ENCODE results near the gene INKA2. TPM values are rescaled to one million over a fixed set of nuclear protein-coding genes. Genes with fewer than 3 reads are reported as not detected.
A peak's percentile ranks its signal among the peaks of the same experiment; 100 is the strongest.

INKA2 gene
- 6.3 and 12.5 TPM in 2 replicates for total RNA-seq (2014; rRNA removed)
- polyA plus RNA-seq (2012) = 3.4 TPM

DNA sequence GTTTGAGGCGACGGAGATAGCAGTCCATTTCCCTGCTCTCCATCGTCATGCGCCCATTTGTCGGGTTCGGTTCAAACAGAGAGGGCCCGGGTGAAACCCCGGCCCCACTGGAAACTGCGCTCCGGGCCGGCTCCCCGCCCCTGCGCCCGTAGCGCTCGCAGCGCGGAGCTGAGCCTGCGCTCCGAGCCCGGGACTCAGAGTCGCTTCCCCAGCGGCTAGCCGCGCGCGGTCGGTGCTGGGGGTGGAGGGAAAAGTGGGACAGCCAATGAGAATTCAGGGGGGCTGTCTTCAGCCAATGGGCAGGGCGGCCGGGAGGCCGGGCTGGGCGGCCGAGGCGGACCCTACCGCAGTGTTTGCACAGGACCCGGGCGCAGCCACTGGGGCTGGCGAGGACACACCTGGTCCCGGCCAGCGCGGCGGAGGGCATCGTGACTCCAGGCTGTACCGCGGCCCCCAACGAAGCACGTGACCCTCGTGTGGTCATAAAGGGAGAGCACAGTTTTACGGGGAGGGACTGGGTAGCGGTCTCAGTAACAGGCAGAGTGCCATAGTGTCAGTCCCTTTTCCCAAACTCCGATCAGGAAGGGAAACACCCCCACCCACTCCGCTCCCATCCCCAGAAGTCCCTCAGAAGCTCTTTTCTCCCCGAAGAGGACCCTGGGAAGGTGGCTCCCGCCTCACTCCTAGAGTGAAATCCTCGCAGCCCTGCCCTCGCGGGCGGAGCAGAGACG is at the start of gene INKA2:
Gene INKA2 (minus strand): TSS at position 202 of the 731 bp plus-strand sequence. CDS start 153 bp downstream, at position 49.
- peak; percentile 88 for DNase-seq (ENCODE audit: low read depth)

DNA sequence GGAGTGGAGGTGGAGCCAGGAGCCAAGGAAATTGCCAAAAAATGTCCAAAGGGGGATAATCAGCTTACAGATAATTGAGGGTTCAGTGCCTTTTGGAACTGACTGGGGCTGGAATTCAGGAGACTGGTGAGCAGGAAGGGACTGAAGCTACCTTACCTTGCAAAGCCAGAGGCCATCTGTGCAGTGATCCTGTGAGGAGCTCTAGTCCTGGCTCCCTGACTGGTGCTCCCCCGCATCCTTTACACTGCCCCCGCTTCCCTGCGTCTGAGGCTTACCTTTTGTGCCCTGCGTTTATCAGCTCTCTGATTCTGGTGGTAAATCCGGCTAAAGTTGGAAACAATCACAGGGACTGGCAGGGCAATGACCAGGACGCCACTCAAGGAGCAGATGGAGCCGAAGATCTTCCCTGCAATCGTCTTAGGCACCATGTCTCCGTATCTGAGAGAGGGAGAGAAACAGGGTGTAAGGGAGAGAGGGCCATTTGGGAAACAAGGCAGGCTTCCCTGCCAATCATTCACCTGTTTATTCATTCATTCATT is 47.5 kb upstream of the INKA2 start:
- no peak for DNase-seq (ENCODE audit: low read depth)

DNA sequence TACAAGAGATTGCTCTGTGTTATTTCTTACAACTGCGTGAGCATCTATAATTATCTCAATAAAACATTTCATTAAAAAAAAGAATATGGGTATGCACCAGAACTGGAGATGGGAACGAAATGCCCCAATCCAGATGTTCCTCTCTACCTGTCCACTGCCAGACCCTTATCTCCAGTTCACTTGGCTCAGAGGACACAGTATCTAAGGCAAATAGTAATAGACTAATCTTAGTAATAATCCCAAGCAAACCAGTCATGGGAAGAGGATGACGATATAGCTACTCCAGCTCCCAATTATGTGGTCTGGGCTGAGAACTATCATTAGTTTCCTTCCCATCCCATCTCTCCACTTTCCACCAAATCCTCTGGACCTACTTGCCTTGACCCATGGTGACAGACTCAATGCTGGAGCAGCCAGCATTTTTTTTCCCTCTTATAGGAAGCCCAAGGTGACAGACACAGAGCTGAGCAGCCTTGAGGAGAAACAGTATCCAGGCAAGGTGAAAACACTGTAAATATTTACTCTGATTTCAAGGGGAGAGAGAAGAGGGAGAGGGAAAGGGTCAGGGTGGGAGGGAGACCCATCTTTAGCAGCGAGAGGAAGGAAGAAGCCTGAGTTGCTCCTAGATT is 45.2 kb upstream of the INKA2 start:
- no peak for DNase-seq (ENCODE audit: low read depth)

DNA sequence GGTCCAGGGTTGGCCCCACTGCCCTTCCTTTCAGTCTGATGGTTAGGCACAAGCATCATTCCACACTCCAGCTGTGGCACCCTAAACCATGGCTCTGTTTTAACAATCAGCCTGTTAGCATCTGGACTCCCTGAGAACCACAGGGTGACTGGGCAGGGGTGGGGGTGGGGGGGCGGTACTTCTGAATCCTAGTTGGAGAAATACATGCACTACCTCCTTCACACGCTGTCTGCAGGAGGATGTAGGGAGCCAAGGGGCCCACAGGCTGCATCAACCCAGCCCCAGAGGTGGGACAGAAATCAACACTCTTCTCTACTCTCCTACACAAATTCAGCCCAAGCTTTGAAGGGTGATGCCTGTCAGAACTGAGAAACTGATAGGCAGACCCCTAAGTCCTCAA is 40.4 kb upstream of the INKA2 start:
- DNase-seq (ENCODE audit: low read depth) = no peak

DNA sequence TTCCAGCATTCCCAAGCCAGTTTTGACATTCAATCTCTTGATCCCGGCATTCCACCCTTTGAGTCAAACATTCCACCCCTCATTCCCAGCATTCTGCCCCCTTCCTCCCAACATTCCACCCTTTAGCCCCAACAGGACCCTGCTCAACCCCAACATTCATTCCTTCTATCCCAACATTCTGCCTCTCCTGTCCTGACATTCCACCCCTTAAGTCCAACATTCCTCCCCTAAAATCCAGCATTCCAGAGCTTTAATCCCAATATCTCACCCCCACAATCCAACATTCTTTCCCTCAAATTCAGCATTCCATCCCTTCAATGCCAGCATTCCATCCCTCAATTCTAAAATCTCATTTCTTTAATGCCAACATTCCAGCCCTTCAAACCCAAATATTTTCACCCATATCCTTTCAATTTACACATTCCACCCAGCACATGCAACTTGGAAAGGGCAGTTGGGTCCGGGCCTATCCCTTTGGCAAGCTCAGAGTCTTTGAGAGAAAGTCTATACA is 39.4 kb upstream of the INKA2 start:
- DNase-seq (ENCODE audit: low read depth) = no peak

DNA sequence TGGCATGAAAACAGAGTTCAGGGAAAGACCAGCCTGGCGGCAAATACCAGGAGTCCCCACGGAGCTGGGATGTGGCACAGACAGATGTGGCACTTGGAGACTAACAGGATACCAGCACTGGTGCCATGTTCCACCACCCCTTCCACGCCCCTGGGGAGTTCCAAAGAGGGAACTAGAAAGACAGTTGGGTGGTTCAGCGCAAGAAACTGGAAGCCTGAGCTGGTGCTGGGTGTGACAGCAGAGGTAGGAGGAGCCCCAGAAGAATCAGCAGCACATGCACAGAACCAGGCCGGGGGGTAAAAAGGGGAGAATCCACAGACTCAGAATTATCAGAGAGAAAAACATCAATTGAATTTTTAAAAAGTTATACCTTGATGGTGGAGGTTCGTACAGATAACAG is 38.9 kb upstream of the INKA2 start:
- DNase-seq (ENCODE audit: low read depth) = no peak

DNA sequence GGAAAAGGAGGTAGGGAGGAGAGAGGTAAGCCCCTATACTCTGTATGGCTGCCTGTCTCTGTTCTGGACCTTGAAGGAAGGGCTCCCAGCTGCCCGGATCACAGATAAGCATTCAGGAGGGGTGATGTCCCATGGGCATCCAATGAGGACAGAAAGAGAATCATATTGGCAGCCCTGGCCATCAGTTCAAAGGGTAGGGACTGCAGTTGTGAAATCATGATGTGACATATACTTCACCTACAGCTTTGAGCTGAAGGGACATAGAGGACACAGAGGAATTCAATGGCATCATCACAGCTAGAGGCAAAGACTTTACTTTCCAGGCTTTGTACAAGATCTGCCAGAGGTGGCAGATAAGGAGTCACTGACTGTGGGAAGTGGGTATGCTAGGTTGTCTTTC is 38.1 kb upstream of the INKA2 start:
- DNase-seq (ENCODE audit: low read depth) = no peak

DNA sequence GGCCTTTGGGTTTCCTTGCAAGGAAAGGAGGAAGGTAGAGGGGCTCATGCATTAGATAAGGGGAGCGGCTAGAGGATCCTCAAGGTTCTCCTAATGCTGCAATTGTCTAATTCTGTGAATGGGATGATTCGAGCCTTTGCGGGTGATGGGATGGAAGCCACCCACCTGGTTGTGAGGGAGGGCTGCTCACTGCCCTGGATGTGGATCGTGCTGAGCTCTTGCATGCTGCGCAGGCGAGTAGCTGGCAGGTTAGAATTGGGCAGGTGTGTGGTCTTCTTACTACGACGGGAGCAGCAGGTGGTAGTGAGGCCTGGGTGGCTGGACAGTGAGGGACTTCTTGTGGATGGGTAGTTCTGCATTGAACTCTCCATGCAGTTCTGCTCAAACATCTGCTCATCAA is 37.7 kb upstream of the INKA2 start:
- DNase-seq (ENCODE audit: low read depth) = no peak

DNA sequence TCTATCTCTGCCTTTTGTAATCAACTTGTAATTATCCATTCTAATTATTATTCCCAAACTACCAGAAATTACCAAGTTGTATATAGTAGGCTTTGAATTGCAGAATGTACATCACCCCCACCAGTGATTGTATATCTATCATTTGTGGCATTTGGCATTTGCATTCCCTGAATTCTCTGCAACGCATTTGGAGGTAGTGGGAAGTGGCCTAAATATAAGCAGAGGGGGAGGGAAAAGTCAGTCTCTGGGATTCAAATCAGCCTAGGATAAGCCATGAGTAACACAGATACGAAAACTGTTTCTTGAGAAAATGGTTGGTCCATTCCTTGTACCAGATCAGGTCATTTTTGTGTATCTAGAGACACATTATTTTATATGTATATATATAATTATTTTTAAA is 37.2 kb upstream of the INKA2 start:
- no peak for DNase-seq (ENCODE audit: low read depth)

DNA sequence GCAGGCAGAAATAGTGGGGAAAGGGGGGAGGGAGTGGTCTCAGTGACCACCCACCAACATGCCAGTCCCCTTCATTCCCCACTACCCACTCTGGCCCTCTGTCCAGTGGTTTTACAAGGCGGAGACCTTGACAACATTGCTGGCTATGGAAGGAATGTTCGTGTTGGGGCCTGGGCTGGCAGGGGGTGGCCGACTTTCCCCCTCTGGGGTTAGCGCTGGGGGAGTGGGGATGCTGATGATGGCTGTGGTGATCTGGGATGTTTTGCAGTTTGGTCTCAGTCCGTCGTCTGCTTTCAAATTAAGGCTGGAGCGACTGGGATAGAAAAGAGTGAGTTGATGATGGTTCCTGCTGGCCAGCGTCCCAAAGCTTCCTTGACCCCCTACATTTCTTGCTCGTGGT is 36.8 kb upstream of the INKA2 start:
- DNase-seq (ENCODE audit: low read depth) = no peak

DNA sequence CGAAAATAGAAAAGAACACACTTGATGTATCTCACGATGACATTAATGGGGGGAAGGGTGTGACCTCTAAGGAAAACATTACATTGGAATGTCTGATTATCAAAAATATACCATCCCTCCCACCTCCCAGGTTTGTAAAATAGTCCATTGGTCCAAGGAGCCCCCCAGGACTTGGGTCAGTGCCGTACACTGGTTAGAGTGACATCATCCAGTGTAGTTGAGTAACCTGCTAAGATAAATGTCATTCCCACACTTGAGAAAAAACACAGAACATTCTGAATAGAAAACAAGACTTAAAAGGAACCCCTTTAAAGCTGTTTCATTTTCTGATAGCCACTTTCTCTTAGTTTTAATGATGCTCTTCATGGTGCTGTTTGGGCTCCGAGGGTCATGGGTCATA is 31.7 kb upstream of the INKA2 start:
- no peak for DNase-seq (ENCODE audit: low read depth)

DNA sequence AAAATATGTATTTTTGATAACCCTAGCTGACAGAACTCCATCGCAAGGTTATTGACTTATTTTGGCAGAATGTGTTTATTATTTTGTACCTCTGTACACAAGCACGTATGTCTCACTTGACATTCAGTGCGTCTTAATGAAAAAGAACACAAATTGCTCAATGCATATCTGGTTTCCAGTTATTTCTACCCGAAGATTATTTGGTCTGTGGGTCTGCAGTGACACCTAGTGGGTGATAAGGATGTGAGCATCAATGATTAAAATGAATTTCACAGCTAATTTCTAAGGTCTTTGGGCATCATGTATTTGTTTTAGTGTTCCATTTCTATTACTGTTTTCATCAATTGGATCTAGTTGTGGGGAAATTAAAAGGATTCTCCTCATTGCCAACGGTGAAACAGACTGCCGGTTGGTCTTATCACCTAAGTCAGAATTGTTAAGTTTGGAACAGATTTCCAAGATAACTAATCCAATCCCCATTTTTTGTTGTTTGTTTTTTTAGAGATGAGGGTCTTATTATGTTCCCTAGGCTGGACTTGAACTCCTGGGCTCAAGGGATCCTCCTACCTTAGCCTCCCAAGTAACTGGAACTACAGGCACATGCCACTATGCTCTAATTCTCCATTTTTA is 30.4 kb upstream of the INKA2 start:
- peak; percentile 81 for DNase-seq (ENCODE audit: low read depth)

DNA sequence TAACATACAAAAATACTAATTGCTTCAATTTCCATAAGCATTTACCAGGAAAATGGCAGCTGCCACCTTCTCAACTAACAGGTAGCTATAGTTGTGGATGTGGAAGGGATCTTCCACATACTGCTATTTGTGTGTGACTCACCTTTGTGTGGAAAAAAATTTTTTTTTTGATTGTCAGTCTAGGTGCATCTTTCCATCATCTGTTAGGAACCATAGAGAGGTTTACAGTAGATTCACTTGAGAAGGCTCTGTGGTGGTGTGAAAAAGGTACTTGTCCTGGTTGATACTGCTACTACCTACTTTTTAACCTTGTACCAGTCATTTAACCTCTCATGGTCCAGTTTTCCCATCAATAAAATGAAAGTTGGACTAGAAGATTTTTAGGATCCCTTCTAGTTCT is 29.4 kb upstream of the INKA2 start:
- no peak for DNase-seq (ENCODE audit: low read depth)

DNA sequence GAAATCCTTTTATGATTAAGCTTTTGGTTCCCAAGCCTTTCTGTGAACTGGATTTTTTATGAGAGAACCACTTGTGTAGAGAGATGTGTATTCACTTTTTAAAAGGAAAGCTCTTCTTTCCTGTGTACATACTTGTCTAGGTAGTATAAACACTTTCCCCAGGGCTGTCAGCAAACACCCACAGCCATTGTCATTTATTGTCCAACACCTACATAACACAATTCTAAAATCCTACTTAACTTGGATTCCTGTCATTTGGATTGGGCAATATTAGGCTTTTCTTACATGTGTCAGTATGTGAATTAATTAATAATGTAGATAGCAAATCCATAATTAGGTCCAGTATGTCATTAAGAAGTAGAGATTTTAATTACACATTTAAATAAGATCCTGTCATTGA is 28.8 kb upstream of the INKA2 start:
- no peak for DNase-seq (ENCODE audit: low read depth)

DNA sequence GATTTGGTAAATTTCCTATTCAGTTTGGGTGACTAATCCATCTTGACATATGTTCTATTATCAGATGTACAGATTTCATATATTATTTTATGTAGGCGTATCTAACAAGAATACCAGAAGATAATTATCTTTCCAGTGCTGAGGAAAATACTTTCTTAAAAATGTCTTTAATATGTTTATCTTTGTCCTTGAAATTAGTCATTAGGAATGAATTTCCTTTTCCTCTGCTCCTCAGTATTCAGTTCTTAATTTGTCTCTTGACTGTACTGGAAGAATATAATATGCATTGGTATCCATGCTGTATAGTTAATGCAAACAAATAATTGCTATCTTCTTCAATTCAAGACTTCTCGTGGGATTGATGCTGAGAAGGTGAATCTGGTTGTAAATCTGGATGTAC is 23.1 kb upstream of the INKA2 start:
- no peak for DNase-seq (ENCODE audit: low read depth)

DNA sequence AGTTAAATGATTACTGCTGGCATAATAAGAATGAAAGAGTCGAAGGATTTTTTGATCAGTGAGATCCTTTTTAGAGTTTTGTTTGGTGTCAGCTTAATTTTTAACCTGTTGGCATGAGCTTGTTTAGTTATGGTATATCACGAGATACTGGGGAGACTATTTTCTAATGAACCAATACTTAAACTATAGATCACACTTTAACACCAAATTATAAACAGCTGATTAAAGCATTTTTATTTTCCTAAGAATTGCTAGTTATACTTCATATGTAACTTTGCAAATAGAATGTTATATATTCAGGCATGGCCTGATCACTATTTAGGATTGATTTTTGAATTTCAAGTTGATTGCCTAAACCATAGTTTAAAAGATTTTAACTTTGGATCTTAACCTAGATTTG is 22.5 kb upstream of the INKA2 start:
- no peak for DNase-seq (ENCODE audit: low read depth)

DNA sequence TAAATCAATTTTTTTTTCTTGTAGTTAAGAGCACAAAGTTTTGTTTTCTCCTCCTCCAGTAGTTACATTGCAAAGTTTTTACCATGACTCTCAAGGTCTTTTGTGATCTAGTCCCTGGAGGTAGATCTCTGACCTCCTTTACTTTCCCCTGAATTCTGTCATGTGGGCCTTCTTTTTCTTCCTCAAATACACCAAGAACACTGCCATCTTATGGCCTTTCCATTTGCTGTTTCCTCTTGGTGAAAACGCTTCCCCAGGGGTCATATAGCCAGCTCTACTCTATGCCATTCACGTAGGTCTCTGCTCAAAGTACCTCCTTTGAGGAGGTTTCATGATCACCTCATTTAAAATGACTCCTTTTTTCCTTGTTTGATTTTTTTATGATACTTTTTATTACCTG is 19.2 kb upstream of the INKA2 start:
- DNase-seq (ENCODE audit: low read depth) = no peak

DNA sequence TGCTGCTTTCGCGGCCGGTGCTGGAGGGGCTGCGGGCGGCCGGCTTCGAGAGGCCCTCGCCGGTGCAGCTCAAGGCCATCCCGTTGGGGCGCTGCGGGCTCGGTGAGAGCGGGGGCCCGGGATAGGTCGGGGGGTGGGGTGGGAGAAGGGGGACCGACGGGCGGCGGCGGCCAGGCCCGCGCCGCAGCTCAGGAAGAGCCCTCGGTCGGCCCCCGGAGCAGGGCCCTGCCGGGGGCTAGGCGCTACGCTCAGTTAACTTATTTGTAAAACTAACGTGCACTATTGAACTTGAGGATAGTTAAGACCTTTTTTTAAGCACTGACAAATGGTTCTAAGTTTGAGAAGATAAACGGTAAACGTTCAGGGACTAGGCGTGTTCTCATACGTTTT is 16.9 kb upstream of the INKA2 start:
- DNase-seq (ENCODE audit: low read depth) = no peak

DNA sequence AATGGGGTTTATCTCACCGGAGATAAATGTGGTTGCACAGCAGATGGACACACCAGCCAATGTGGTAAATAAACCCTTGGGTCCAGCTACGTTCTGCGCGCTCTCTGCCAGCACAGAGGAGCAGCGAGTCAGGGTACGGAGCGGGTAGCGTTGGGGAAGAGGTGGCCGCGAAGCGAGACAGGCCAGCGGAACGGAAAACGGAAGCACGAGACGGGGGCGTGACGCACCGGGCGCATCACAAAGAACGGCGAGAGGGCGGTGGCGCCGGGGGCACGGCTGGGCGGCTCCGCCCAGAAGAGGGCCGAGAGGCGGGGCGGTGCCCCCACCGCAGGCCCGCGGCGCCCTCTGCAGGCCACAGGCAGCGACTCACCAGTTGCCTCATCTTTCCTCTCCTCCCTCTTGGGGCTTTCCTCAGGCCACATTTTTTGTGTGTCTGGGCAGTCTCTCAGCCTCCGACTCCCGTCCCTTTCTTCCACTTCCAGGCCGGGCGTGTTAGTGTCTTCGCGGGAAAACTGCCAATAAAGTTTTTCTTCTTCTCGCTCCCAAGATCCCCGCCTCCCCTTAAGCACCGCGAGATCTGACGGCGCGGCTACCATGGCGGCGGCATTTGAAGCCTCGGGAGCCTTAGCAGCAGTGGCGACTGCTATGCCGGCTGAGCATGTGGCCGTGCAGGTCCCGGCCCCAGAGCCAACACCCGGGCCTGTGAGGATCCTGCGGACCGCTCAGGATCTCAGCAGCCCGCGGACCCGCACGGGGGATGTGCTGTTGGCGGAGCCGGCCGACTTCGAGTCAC is 16.3 kb upstream of the INKA2 start, which contains the start of gene DDX20:
Gene DDX20 (plus strand): TSS at position 571 of the 793 bp plus-strand sequence. CDS start 24 bp downstream, at position 595.
- DNase-seq (ENCODE audit: low read depth) = peak; percentile 96

DNA sequence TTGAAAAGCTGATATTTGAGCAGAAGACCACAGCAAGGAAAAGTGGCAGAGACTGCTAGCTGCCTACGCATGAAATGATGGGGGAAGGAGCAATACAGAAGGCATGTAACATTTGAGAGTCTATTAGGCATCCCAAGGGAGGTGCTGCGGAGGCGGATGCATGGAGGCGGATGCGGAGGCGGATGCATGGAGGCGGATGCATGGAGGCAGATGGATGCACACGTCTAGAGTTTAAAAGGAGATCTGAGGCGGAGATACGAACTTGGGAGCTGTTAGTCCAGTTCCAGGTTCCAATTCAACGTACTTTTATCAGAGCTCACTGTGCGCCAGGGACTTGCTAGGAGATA is 15.8 kb upstream of the INKA2 start:
- peak; percentile 68 for DNase-seq (ENCODE audit: low read depth)

DNA sequence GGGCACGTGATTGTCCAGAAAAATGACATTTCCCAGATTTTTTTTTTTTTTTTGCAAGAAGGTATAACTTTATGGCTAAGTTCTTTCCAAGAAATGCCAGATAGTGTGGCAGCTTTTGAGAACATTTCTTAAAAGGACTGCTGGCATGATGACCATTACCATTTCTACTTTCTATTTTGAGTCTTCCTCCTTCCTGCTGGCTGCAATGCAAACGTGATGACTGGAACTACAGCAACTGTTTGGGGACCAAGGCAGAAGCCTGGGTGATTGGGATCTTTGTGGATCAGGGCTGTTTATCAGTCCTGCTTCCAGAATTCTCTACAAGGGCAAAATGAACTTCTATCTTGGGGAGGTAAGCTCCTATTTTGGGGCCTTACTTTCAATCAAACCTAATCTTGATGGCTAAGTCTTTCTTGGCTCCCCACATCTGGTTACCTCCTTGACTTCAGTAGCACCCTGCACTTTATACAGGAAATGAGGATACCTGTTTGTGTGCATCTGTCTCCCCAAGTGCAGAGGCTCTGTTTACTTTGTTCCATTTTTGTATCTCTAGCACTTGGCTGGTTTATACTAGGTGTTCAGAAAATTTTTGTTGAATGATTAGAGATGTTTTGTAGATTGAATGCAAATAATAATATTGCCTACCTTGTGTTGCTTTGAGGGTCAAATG is 12.8 kb upstream of the INKA2 start:
- DNase-seq (ENCODE audit: low read depth) = no peak

All from LHCN-M2 (cell line).